ENCODE measurements around the gene BLOC1S1.

The BLOC1S1 gene

GRCh38 chr12:55741931-55742680, 26.3 kb downstream of the BLOC1S1 start:
- intact Hi-C loops (cut with DNase I; ENCODE audit: low total_unique reads), result loop anchor here (2.0 kb wide), 1 partner anchor 83 kb away; no protein-coding TSS in a partner anchor
- DNase-seq, result no peak
- no peaks in the 10 kb centered on the region for H3K36me3 ChIP-seq
- H3K27ac ChIP-seq, result no peak overlapping the region
- peaks cover 0 to 47% (median 38%) of the 10 kb centered on the region in 4 donors for H3K4me1 ChIP-seq
- no peak for TF ChIP-seq CTCF (IDR thresholded peaks at IDR 0.05)
- no peak overlapping the region for H3K4me3 ChIP-seq
- H3K27me3 ChIP-seq, result no peaks in the 10 kb centered on the region
- no peaks in the 10 kb centered on the region for H3K9me3 ChIP-seq

GRCh38 chr12:55742719-55743405, 27.0 kb downstream of the BLOC1S1 start, which contains the start of gene GDF11:
GDF11 (plus strand) TSS chr12:55743122; CDS start chr12:55743317, 195 bp downstream.
- H3K27ac ChIP-seq, result peak within 1 kb of the TSS; percentile 31 to 50
- intact Hi-C loops (cut with DNase I; ENCODE audit: low total_unique reads), result loop anchor here (2.0 kb wide), 1 partner anchor 82 kb away; no protein-coding TSS in a partner anchor
- H3K4me3 ChIP-seq, result peak within 1 kb of the TSS; percentile 55 to 68
- H3K4me1 ChIP-seq, result peaks cover 0 to 41% (median 32%) of the 10 kb centered on the region in 4 donors
- no peak for TF ChIP-seq CTCF (IDR thresholded peaks at IDR 0.05)
- DNase-seq, result peak; percentile 74 to 83
- no peaks in the 10 kb centered on the region for H3K9me3 ChIP-seq
- no peaks in the 10 kb centered on the region for H3K27me3 ChIP-seq
- no peaks in the 10 kb centered on the region for H3K36me3 ChIP-seq

- intact Hi-C loops (cut with DNase I; ENCODE audit: low total_unique reads), result loop anchor here (2.0 kb wide), 1 partner anchor 81 kb away; no protein-coding TSS in a partner anchor
- TF ChIP-seq CTCF (IDR thresholded peaks at IDR 0.05), result no peak
- Histone ChIP-seq H3K36me3 (no peaks in the 10 kb centered on the region), H3K9me3 (no peaks in the 10 kb centered on the region), H3K4me3 (peak overlapping the region; percentile 55 to 68), H3K27me3 (no peaks in the 10 kb centered on the region), H3K27ac (peak overlapping the region; percentile 31 to 50), H3K4me1 (peaks cover 0 to 34% (median 26%) of the 10 kb centered on the region in 4 donors)
- DNase-seq, result no peak
Observed at GRCh38 chr12:55743406-55744339, 27.8 kb downstream of the BLOC1S1 start.

GRCh38 chr12:55744340-55745030, 28.6 kb downstream of the BLOC1S1 start:
- H3K4me3 ChIP-seq, result peak overlapping the region; percentile 55 to 68
- H3K36me3 ChIP-seq, result no peaks in the 10 kb centered on the region
- no peak for TF ChIP-seq CTCF (IDR thresholded peaks at IDR 0.05)
- H3K9me3 ChIP-seq, result no peaks in the 10 kb centered on the region
- intact Hi-C loops (cut with DNase I; ENCODE audit: low total_unique reads), result loop anchor here (5.0 kb wide), 1 partner anchor 63 kb away; no protein-coding TSS in a partner anchor
- no peaks in the 10 kb centered on the region for H3K27me3 ChIP-seq
- no peak for DNase-seq
- H3K27ac ChIP-seq, result no peak overlapping the region
- peaks cover 0 to 34% (median 26%) of the 10 kb centered on the region in 4 donors for H3K4me1 ChIP-seq
